Nephron progenitor cell (in vitro differentiated cells): ENCODE measurements around the gene SRSF8.

Source experiments
- DNase-seq: peaks from one replicate; pipeline ENCODE4 v3.0.0; 2021
- H3K27ac Mint-ChIP-seq: 2 replicates; pipeline ENCODE4 v1.8.0; 2021; ENCODE audit warnings: mild to moderate bottlenecking, moderate library complexity, mixed read lengths
- H3K27me3 Mint-ChIP-seq: 2 replicates; pipeline ENCODE4 v1.8.0; 2021; ENCODE audit warnings: mild to moderate bottlenecking, low read depth, mixed read lengths; ENCODE audit not compliant: poor library complexity
- H3K36me3 Mint-ChIP-seq: 2 replicates; pipeline ENCODE4 v1.8.0; 2021; ENCODE audit warnings: low read depth, mixed read lengths
- H3K4me1 Mint-ChIP-seq: 2 replicates; pipeline ENCODE4 v1.8.0; 2021; ENCODE audit warnings: mixed read lengths
- H3K4me3 Mint-ChIP-seq: 2 replicates; pipeline ENCODE4 v1.8.0; 2021; ENCODE audit warnings: mild to moderate bottlenecking, moderate library complexity, mixed read lengths
- H3K9me3 Mint-ChIP-seq: 2 replicates; pipeline ENCODE4 v1.8.0; 2021; ENCODE audit warnings: mild to moderate bottlenecking, moderate library complexity, mixed read lengths
- CTCF ChIP-seq: fragments of 200-600 bp; sonication (generic); IDR thresholded peaks from 2 replicates; pipeline ENCODE4 v1.5.0; 2021; ENCODE audit warnings: antibody characterized with exemption

Gene SRSF8

GRCh38 chr11:95093548-95093947 lies 26.8 kb downstream of the SRSF8 start:
- H3K4me1 Mint-ChIP-seq: peaks cover 51% of the 10 kb centered on the region
- no peak for TF ChIP-seq CTCF
- no peak for DNase-seq
- peaks cover 42% of the 10 kb centered on the region for H3K27me3 Mint-ChIP-seq
- no peaks in the 10 kb centered on the region for H3K36me3 Mint-ChIP-seq
- no peak overlapping the region for H3K4me3 Mint-ChIP-seq
- H3K27ac Mint-ChIP-seq: no peak overlapping the region
- no peaks in the 10 kb centered on the region for H3K9me3 Mint-ChIP-seq

GRCh38 chr11:95095858-95096587 lies 29.3 kb downstream of the SRSF8 start:
- Mint-ChIP-seq H3K4me3 (no peak overlapping the region), H3K36me3 (no peaks in the 10 kb centered on the region), H3K4me1 (peaks cover 32% of the 10 kb centered on the region), H3K9me3 (no peaks in the 10 kb centered on the region), H3K27ac (no peak overlapping the region), H3K27me3 (peaks cover 34% of the 10 kb centered on the region)
- TF ChIP-seq CTCF: no peak
- no peak for DNase-seq

GRCh38 chr11:95097209-95097608 lies 30.5 kb downstream of the SRSF8 start:
- H3K27ac Mint-ChIP-seq: no peak overlapping the region

GRCh38 chr11:95098826-95099225 lies 32.1 kb downstream of the SRSF8 start:
- H3K36me3 Mint-ChIP-seq: no peaks in the 10 kb centered on the region
- no peak for DNase-seq
- peaks cover 26% of the 10 kb centered on the region for H3K4me1 Mint-ChIP-seq
- no peak overlapping the region for H3K27ac Mint-ChIP-seq
- H3K9me3 Mint-ChIP-seq: no peaks in the 10 kb centered on the region
- TF ChIP-seq CTCF: no peak
- peaks cover 11% of the 10 kb centered on the region for H3K27me3 Mint-ChIP-seq
- no peak overlapping the region for H3K4me3 Mint-ChIP-seq

More at GRCh38 chr11:95097209-95097608, 30.5 kb downstream of the SRSF8 start:
- Mint-ChIP-seq H3K9me3 (no peaks in the 10 kb centered on the region), H3K36me3 (no peaks in the 10 kb centered on the region), H3K27me3 (peaks cover 22% of the 10 kb centered on the region), H3K4me3 (no peak overlapping the region), H3K4me1 (peaks cover 26% of the 10 kb centered on the region)
- TF ChIP-seq CTCF: no peak
- DNase-seq: no peak

GRCh38 chr11:95100191-95100648 lies 33.5 kb downstream of the SRSF8 start:
- DNase-seq: no peak
- peaks cover 33% of the 10 kb centered on the region for H3K4me1 Mint-ChIP-seq
- peaks cover 12% of the 10 kb centered on the region for H3K27me3 Mint-ChIP-seq
- H3K27ac Mint-ChIP-seq: no peak overlapping the region
- H3K36me3 Mint-ChIP-seq: no peaks in the 10 kb centered on the region
- H3K9me3 Mint-ChIP-seq: no peaks in the 10 kb centered on the region
- TF ChIP-seq CTCF: no peak
- H3K4me3 Mint-ChIP-seq: no peak overlapping the region
